MM.1S (cell line): Measurements from ENCODE around the gene UCP1.

ENCODE experiments used
- EZH2 ChIP-seq: fragments of 300-600 bp; sonication (generic); optimal IDR thresholded peaks from 2 replicates; pipeline ENCODE3; 2017; ENCODE audit warnings: low read depth, mild to moderate bottlenecking, antibody characterized with exemption, low read length, mixed read lengths
- EZH2phosphoT487 ChIP-seq: fragments of 300-600 bp; sonication (generic); IDR thresholded peaks from 2 replicates; pipeline ENCODE4 v1.6.1; 2018; ENCODE audit warnings: antibody characterized with exemption, low read length
- TF ChIP-seq, protein P1 (sequence below): fragments of 300-600 bp; sonication (generic); IDR thresholded peaks from 2 replicates; pipeline ENCODE4 v1.5.1; 2016; ENCODE audit warnings: antibody characterized with exemption, low read length, mixed read lengths

DNA sequence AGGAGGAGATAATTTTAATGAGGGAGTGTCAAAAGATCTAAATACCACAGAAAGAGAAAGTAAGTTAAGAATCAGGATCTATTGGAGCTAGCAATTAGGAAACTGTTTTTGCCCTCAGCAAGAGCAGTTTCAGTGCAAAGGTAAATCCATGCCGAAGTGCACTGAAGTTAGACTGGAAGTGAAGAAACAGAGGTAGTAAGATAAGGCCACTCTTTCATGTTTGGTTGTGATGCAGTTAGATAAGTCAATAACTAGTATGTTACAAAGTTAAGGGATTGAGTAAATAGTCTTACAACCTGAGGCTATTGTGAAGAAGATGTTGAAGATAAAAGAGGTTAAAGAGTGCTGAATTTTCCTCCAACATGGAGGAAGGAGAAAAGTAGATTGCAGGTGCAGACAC lies 46.7 kb upstream of the UCP1 start:
- TF ChIP-seq, protein P1, sequence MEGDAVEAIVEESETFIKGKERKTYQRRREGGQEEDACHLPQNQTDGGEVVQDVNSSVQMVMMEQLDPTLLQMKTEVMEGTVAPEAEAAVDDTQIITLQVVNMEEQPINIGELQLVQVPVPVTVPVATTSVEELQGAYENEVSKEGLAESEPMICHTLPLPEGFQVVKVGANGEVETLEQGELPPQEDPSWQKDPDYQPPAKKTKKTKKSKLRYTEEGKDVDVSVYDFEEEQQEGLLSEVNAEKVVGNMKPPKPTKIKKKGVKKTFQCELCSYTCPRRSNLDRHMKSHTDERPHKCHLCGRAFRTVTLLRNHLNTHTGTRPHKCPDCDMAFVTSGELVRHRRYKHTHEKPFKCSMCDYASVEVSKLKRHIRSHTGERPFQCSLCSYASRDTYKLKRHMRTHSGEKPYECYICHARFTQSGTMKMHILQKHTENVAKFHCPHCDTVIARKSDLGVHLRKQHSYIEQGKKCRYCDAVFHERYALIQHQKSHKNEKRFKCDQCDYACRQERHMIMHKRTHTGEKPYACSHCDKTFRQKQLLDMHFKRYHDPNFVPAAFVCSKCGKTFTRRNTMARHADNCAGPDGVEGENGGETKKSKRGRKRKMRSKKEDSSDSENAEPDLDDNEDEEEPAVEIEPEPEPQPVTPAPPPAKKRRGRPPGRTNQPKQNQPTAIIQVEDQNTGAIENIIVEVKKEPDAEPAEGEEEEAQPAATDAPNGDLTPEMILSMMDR: no peak
- TF ChIP-seq EZH2 (no peak), EZH2phosphoT487 (no peak)
